ENCODE results near the gene UGT1A10. TPM values are rescaled to one million over a fixed set of nuclear protein-coding genes. Genes with fewer than 3 reads are reported as not detected.
"Not testable (repeated sequence)": the region's sequence is repeated elsewhere in the genome, so short reads cannot be mapped to it uniquely, and the experiment has no call there.

Gene UGT1A10
- total RNA-seq, 2 experiments from 2014 or later = not detected

- H3K9me3 Mint-ChIP-seq; H3K4me3 Mint-ChIP-seq; H3K36me3 Mint-ChIP-seq (ENCODE audit: low read depth); CTCF ChIA-PET; H3K27me3 Mint-ChIP-seq; DNase-seq; H3K27ac Mint-ChIP-seq; POLR2A ChIA-PET; H3K4me1 Mint-ChIP-seq: not testable (repeated sequence)
Measured at GRCh38 chr2:233745838-233746237, 109.6 kb downstream of the UGT1A10 start.

DNA sequence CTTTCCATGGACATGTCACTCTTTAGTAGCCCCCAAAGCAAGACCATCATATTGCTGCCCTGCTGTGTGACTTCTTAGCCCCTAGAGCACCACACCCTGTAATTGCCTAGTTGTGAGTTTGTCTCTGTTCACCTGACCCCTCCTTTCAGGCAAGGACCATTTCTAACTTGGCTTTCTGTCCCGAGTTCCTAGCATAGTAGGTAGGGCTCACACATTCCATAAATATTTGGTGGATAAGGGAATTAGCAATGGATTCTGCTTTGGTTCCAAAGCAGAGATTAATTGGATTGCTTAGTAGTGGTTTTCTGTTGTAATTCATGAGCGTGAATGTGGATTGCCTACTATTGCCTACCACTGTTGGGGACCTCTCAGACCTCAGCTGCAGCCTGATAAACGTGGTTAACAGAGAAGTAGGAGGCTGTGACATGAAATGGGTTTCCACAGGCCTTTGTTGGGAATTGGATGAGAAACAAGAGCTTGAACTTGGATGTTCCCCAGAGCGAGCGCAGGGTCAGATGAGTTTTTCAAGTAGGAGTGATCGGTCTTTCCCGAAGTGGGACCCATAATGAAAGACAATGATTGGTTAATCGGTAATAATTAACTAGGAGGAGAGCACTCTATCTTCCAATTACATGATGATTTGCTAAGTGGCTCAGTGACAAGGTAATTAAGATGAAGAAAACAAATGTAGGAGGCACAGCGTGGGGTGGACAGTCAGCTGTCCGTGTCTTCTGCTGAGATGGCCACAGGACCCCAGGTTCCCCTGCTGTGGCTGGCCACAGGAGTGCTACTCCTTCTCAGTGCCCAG is 110.4 kb downstream of the UGT1A10 start:
- CTCF ChIA-PET = no interaction called here
- Mint-ChIP-seq H3K4me1 (no peaks in the 10 kb centered on the region), H3K36me3 (ENCODE audit: low read depth) (no peaks in the 10 kb centered on the region), H3K27me3 (peaks cover 4% of the 10 kb centered on the region), H3K9me3 (peaks cover 12% of the 10 kb centered on the region), H3K4me3 (no peak overlapping the region), H3K27ac (no peak overlapping the region)
- POLR2A ChIA-PET = no interaction called here
- DNase-seq = no peak

DNA sequence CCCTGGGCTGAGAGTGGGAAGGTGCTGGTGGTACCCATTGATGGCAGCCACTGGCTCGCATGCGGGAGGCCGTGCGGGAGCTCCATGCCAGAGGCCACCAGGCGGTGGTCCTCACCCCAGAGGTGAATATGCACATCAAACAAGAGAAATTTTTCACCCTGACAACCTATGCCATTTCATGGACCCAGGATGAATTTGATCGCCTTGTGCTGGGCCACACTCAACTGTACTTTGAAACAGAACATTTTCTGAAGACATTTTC is 111.0 kb downstream of the UGT1A10 start:
- Mint-ChIP-seq H3K4me3 (no peak overlapping the region), H3K9me3 (peaks cover 12% of the 10 kb centered on the region), H3K36me3 (ENCODE audit: low read depth) (no peaks in the 10 kb centered on the region), H3K4me1 (no peaks in the 10 kb centered on the region), H3K27ac (no peak overlapping the region), H3K27me3 (peaks cover 4% of the 10 kb centered on the region)
- CTCF ChIA-PET = no interaction called here
- no peak for DNase-seq
- POLR2A ChIA-PET = no interaction called here

GRCh38 chr2:233750689-233751088 is 114.4 kb downstream of the UGT1A10 start:
- H3K9me3 Mint-ChIP-seq = peaks cover 12% of the 10 kb centered on the region
- H3K36me3 Mint-ChIP-seq (ENCODE audit: low read depth); H3K4me3 Mint-ChIP-seq; DNase-seq; POLR2A ChIA-PET; CTCF ChIA-PET; H3K27me3 Mint-ChIP-seq; H3K27ac Mint-ChIP-seq; H3K4me1 Mint-ChIP-seq: not testable (repeated sequence)

- DNase-seq; POLR2A ChIA-PET; H3K4me3 Mint-ChIP-seq; H3K36me3 Mint-ChIP-seq (ENCODE audit: low read depth); H3K4me1 Mint-ChIP-seq; CTCF ChIA-PET; H3K27ac Mint-ChIP-seq; H3K27me3 Mint-ChIP-seq: not testable (repeated sequence)
- H3K9me3 Mint-ChIP-seq = peaks cover 12% of the 10 kb centered on the region
Measured at GRCh38 chr2:233751212-233752009, 115.2 kb downstream of the UGT1A10 start.

GRCh38 chr2:233754872-233755611 is 118.8 kb downstream of the UGT1A10 start:
- peaks cover 8% of the 10 kb centered on the region for H3K9me3 Mint-ChIP-seq
- DNase-seq = no peak
- no peaks in the 10 kb centered on the region for H3K36me3 Mint-ChIP-seq (ENCODE audit: low read depth)
- H3K27ac Mint-ChIP-seq = no peak overlapping the region
- H3K27me3 Mint-ChIP-seq = peaks cover 3% of the 10 kb centered on the region
- no peak overlapping the region for H3K4me3 Mint-ChIP-seq
- POLR2A ChIA-PET = no interaction called here
- CTCF ChIA-PET = no interaction called here
- H3K4me1 Mint-ChIP-seq = no peaks in the 10 kb centered on the region

GRCh38 chr2:233756429-233757081 is 120.3 kb downstream of the UGT1A10 start:
- Mint-ChIP-seq H3K36me3 (ENCODE audit: low read depth) (no peaks in the 10 kb centered on the region), H3K9me3 (no peaks in the 10 kb centered on the region), H3K27ac (no peak overlapping the region), H3K27me3 (peaks cover 5% of the 10 kb centered on the region), H3K4me3 (no peak overlapping the region), H3K4me1 (no peaks in the 10 kb centered on the region)
- CTCF ChIA-PET = interaction anchor here (0.9 kb wide), 1 partner anchor 24 kb away, joined by 3 read pairs; no protein-coding TSS in a partner anchor
- POLR2A ChIA-PET = no interaction called here
- no peak for DNase-seq

- POLR2A ChIA-PET = no interaction called here
- CTCF ChIA-PET = no interaction called here
- no peaks in the 10 kb centered on the region for H3K4me1 Mint-ChIP-seq
- no peaks in the 10 kb centered on the region for H3K36me3 Mint-ChIP-seq (ENCODE audit: low read depth)
- no peak for DNase-seq
- no peak overlapping the region for H3K4me3 Mint-ChIP-seq
- H3K9me3 Mint-ChIP-seq = no peaks in the 10 kb centered on the region
- no peak overlapping the region for H3K27ac Mint-ChIP-seq
- H3K27me3 Mint-ChIP-seq = peaks cover 6% of the 10 kb centered on the region
Measured at GRCh38 chr2:233758141-233758540, 121.9 kb downstream of the UGT1A10 start.

GRCh38 chr2:233758849-233759248 is 122.6 kb downstream of the UGT1A10 start:
- Mint-ChIP-seq H3K36me3 (ENCODE audit: low read depth) (no peaks in the 10 kb centered on the region), H3K4me3 (no peak overlapping the region), H3K9me3 (no peaks in the 10 kb centered on the region), H3K4me1 (no peaks in the 10 kb centered on the region), H3K27me3 (peaks cover 9% of the 10 kb centered on the region), H3K27ac (no peak overlapping the region)
- CTCF ChIA-PET = no interaction called here
- POLR2A ChIA-PET = no interaction called here
- no peak for DNase-seq

DNA sequence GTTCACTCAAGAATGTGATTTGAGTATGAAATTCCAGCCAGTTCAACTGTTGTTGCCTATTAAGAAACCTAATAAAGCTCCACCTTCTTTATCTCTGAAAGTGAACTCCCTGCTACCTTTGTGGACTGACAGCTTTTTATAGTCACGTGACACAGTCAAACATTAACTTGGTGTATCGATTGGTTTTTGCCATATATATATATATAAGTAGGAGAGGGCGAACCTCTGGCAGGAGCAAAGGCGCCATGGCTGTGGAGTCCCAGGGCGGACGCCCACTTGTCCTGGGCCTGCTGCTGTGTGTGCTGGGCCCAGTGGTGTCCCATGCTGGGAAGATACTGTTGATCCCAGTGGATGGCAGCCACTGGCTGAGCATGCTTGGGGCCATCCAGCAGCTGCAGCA is 123.8 kb downstream of the UGT1A10 start, which contains the start of gene UGT1A1:
TSS of gene UGT1A1 (plus strand) at position 228 of the 400 bp plus-strand sequence. CDS start at position 246, 18 bp downstream.
- Mint-ChIP-seq H3K36me3 (ENCODE audit: low read depth) (no peaks in the 10 kb centered on the region), H3K27ac (no peak within 1 kb of the TSS), H3K4me3 (no peak within 1 kb of the TSS), H3K9me3 (no peaks in the 10 kb centered on the region), H3K4me1 (no peaks in the 10 kb centered on the region), H3K27me3 (peaks cover 16% of the 10 kb centered on the region)
- DNase-seq = no peak
- ChIA-PET CTCF (no interaction called here), POLR2A (no interaction called here)

- H3K9me3 Mint-ChIP-seq = no peaks in the 10 kb centered on the region
Measured at GRCh38 chr2:233761040-233761769, 125.0 kb downstream of the UGT1A10 start.

GRCh38 chr2:233764264-233764663 is 128.0 kb downstream of the UGT1A10 start:
- Mint-ChIP-seq H3K4me1 (no peaks in the 10 kb centered on the region), H3K9me3 (no peaks in the 10 kb centered on the region), H3K27me3 (peaks cover 21% of the 10 kb centered on the region), H3K36me3 (ENCODE audit: low read depth) (no peaks in the 10 kb centered on the region), H3K27ac (no peak overlapping the region), H3K4me3 (no peak overlapping the region)
- ChIA-PET CTCF (no interaction called here), POLR2A (no interaction called here)
- no peak for DNase-seq

More at GRCh38 chr2:233761040-233761769, 125.0 kb downstream of the UGT1A10 start:
- no peak for DNase-seq
- H3K36me3 Mint-ChIP-seq (ENCODE audit: low read depth) = no peaks in the 10 kb centered on the region
- no peak overlapping the region for H3K27ac Mint-ChIP-seq
- no peaks in the 10 kb centered on the region for H3K4me1 Mint-ChIP-seq
- POLR2A ChIA-PET = no interaction called here
- no peak overlapping the region for H3K4me3 Mint-ChIP-seq
- CTCF ChIA-PET = no interaction called here
- peaks cover 16% of the 10 kb centered on the region for H3K27me3 Mint-ChIP-seq
